ENCODE data around the gene FOXP3.

Gene FOXP3

GRCh38 chrX:49212209-49212608 is 52.3 kb downstream of the FOXP3 start:
- no peak for DNase-seq

DNA sequence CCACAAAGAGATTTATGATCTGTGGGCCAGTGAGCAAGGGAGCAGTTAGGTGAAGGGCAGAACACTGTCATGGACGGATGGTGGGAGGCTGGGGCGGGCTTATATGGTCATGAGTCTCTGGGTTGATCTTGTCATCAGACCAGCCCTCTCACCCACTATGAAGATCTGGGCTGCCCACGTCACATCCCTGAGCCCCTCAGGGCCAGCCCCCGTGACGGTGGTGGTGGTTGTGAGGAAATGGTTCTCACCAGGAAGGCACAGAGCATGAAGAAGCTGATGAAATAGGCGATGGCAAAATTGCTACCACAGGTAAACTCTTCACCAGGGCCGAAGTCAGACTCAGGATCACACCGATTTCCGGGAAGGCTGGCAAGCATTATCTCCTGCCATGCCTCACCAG is 53.4 kb downstream of the FOXP3 start:
- DNase-seq, result no peak

DNA sequence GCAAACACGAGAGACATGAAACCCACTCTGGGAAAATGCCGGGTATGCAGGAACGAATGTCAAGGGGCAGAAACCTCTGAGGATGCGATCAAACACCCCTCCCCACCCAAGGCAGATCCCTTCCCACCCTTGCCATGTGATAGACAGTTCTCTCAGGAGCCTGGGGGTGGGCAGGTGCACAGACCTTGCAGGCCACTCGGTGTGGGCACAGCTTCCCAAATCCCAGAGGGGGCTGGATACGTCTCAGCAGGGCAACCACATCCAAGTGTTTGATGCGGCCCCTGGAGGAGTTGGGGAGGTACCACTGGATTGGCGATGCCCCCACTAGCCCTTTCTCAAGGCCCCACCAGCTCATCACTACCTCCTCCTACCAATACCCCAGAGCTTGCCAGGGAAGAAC is 54.1 kb downstream of the FOXP3 start:
- DNase-seq, result no peak

- no peak for DNase-seq
Observed at GRCh38 chrX:49209434-49210251, 54.9 kb downstream of the FOXP3 start.

DNA sequence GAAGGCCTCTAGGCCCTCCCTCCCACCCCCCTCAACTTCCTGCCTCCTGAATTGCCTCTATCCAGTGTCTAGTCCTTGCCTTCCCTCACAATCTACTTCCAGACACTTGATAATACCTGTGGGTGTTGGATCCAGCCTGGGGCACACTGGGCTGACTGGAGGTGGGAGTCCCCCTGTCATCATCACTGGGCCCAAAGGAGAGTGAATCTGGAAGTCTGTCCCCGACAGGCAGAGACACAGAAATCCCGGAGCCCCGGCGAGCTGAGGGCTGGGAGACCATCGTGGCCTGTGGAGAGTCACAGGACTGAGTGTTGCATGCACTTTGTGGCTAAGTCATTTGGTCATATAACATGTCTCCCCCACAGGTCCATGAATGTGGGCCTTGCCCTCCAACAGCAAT is 56.1 kb downstream of the FOXP3 start:
- no peak for DNase-seq

DNA sequence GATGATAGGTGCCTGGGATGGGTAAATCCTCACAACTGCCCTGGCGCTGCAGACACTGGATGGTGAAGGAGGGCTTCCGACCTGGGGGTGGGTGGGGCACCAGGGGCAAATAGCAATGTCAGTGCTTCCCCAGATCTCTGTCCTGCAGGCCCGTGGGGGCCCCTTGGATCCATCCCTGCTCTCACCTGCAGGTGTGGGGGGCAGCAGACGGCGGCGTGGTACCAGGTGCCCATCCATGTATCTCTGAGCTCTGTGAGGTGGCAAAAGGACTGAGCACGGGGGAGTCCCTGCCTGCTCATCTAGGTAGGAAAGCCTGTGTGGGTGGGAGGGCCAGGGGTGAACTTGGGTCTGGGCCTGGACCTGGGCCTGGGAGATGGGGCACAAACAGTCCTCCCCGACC is 58.0 kb downstream of the FOXP3 start:
- no peak for DNase-seq

DNA sequence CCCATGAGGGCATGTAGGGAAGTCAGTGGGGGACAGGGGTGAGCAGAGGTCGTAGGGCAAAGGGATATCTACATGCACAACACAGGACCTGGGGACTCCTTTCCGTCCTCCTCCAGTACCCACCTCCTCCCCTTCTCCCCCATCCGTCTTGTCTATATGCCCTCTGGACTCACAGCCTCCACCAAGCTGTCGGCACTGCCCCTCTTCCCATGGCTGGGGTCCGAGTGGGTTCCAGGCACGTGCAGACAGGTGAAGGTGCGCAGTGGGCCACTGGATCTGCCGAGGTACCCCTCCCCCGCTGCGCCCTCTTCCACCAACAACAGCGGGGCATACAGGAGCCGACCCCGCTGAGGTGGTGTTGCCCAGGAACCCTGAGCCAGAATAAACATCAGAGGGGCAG is 59.1 kb downstream of the FOXP3 start:
- no peak for DNase-seq

DNA sequence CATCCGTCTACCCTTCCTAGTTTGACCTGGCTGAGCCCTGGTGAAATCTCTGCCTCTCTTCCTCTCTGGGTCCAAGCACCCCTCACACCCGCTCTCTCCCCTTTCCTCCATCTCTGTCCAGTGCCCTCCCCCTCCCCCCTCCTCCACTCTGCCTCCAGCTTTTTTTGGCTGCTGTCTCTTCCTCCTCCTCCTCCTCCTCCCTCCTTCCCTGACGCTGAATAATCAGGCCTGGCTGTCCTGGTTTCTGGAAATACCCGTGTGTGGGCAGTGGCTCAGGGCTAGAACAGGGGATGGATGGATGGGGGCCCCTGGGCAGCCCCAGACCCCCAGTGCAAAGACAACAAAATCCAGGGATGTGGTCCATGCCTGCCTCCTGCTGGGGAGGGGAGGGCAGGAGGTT is 59.8 kb downstream of the FOXP3 start:
- DNase-seq, result no peak

DNA sequence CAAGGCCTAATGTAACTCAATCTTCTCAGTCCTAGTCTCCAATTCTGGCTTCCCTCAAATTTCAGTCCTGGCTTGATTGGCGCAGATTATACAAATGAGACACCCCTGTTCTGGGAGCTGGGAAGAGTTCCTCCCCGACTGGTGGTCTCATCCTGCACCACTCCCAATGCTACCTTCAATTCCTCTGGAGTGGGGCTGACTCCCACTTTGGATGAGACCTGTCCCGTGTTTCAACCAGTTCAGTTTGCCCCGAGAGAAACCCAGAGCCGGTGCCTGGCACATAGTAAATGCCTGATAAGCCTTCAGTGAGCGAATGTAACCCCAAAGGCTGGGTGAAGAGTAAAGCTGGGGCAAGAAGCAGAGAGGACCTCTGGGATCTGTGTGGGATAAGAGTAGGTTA is 60.5 kb downstream of the FOXP3 start:
- no peak for DNase-seq

DNA sequence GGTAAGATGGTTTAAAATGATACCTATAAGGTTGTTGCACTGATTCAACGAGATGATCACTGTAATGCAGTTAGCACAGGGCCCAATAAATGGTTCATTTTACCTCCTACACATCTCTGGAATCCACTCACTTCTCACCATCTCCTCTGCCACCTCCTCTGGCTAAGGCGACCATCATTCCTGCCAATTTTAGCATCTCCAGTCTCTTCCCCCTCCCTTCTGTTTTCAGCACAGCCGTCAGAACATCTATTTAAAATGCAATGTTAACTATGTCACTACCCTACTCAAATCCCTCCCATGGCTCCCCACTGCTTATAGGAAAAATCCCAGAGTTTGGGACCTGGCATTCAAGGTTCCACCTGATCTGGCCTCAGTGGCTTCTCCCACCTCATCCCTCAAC is 61.0 kb downstream of the FOXP3 start:
- DNase-seq, result no peak

- DNase-seq, result no peak
Observed at GRCh38 chrX:49202022-49202421, 62.5 kb downstream of the FOXP3 start.
